Measurements from ENCODE around the gene MMP28.
"Not testable (repeated sequence)": the region's sequence is repeated elsewhere in the genome, so short reads cannot be mapped to it uniquely, and the experiment has no call there.

MMP28 gene

GRCh38 chr17:35765756-35766488 is 29.5 kb downstream of the MMP28 start:
- no peak for DNase-seq (ENCODE audit: low read depth in 2 of 2)

- no peak for DNase-seq (ENCODE audit: low read depth in 2 of 2)
Measured at GRCh38 chr17:35765086-35765710, 30.2 kb downstream of the MMP28 start.

GRCh38 chr17:35764123-35764991 is 31.1 kb downstream of the MMP28 start:
- peak in 1 of 2 experiments; percentile 26 for DNase-seq (ENCODE audit: low read depth in 2 of 2)

- no peak for DNase-seq (ENCODE audit: low read depth in 2 of 2)
Measured at GRCh38 chr17:35763767-35764122, 31.7 kb downstream of the MMP28 start.

GRCh38 chr17:35761601-35762000 is 33.8 kb downstream of the MMP28 start:
- DNase-seq (ENCODE audit: low read depth in 2 of 2) = no peak

- no peak for DNase-seq (ENCODE audit: low read depth in 2 of 2)
Measured at GRCh38 chr17:35760587-35760986, 34.9 kb downstream of the MMP28 start, which contains the start of gene C17orf50. TSS of gene C17orf50 (plus strand) at chr17:35760887. CDS start at chr17:35760942, 55 bp downstream.

- no peak for DNase-seq (ENCODE audit: low read depth in 2 of 2)
Measured at GRCh38 chr17:35757243-35757642, 38.2 kb downstream of the MMP28 start.

- DNase-seq (ENCODE audit: low read depth in 2 of 2) = no peak
Measured at GRCh38 chr17:35752945-35753764, 42.3 kb downstream of the MMP28 start, which contains the start of gene GAS2L2. TSS of gene GAS2L2 (minus strand) at chr17:35753239. CDS start at chr17:35752850, 389 bp downstream.

- no peak for DNase-seq (ENCODE audit: low read depth in 2 of 2)
Measured at GRCh38 chr17:35752471-35752870, 43.0 kb downstream of the MMP28 start.

GRCh38 chr17:35751541-35751940 is 43.9 kb downstream of the MMP28 start:
- not testable (repeated sequence) for DNase-seq (ENCODE audit: low read depth in 2 of 2)

GRCh38 chr17:35750526-35751395 is 44.7 kb downstream of the MMP28 start:
- no peak for DNase-seq (ENCODE audit: low read depth in 2 of 2)

- no peak for DNase-seq (ENCODE audit: low read depth in 2 of 2)
Measured at GRCh38 chr17:35749560-35750412, 45.7 kb downstream of the MMP28 start.

- no peak for DNase-seq (ENCODE audit: low read depth in 2 of 2)
Measured at GRCh38 chr17:35748979-35749378, 46.5 kb downstream of the MMP28 start.

- DNase-seq (ENCODE audit: low read depth in 2 of 2) = no peak
Measured at GRCh38 chr17:35748341-35748841, 47.0 kb downstream of the MMP28 start.

GRCh38 chr17:35747540-35748017 is 47.9 kb downstream of the MMP28 start:
- no peak for DNase-seq (ENCODE audit: low read depth in 2 of 2)

GRCh38 chr17:35745749-35746320 is 49.6 kb downstream of the MMP28 start:
- DNase-seq (ENCODE audit: low read depth in 2 of 2) = no peak

GRCh38 chr17:35745246-35745645 is 50.2 kb downstream of the MMP28 start:
- no peak for DNase-seq (ENCODE audit: low read depth in 2 of 2)

GRCh38 chr17:35744830-35745229 is 50.6 kb downstream of the MMP28 start:
- no peak for DNase-seq (ENCODE audit: low read depth in 2 of 2)

Measured in fibroblast of skin of left biceps (primary cell).